ENCODE data around the gene MACROD2. TPM values are rescaled to one million over a fixed set of nuclear protein-coding genes. Genes with fewer than 3 reads are reported as not detected.

The MACROD2 gene
- total and polyA plus RNA-seq, 8 donors = 0.78 to 31.3 (median 10.9) TPM; not detected in 1

DNA sequence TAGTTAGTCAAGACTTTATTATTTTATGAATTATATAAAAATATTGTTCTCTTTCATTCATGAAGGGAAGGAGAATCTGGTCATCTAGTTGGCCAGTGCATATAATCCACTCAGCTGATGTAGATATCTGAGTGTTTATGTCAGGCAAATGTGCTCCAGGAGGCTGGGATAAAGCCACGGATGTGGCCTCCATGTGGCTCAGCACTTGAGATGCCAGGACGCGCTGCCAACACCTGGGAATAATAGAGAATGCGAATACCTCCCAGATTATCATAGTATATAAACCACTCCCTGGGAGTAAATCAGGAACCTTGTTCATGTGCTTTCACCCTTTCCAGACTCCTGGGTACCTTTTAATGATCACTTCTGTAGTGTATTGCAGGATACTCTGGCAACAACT is 1571.9 kb downstream of the MACROD2 start:
- Histone ChIP-seq H3K9me3 (no peaks in the 10 kb centered on the region), H3K36me3 (no peaks in the 10 kb centered on the region), H3K4me3 (no peak overlapping the region), H3K27ac (no peak overlapping the region), H3K4me1 (peaks cover 0 to under 1% (median 0%) of the 10 kb centered on the region in 4 donors), H3K27me3 (no peaks in the 10 kb centered on the region)
- DNase-seq = no peak
- 74 to 93% (median 91%) methylated on average over 4 of the region's 4 CpGs for WGBS, 5 donors
- intact Hi-C loops (cut with DNase I; ENCODE audit: low total_unique reads) = no loop called here
- TF ChIP-seq POLR2A (IDR thresholded peaks at IDR 0.05) (no peak), EP300 (IDR thresholded peaks at IDR 0.05) (no peak)
- TF ChIP-seq, protein P1, sequence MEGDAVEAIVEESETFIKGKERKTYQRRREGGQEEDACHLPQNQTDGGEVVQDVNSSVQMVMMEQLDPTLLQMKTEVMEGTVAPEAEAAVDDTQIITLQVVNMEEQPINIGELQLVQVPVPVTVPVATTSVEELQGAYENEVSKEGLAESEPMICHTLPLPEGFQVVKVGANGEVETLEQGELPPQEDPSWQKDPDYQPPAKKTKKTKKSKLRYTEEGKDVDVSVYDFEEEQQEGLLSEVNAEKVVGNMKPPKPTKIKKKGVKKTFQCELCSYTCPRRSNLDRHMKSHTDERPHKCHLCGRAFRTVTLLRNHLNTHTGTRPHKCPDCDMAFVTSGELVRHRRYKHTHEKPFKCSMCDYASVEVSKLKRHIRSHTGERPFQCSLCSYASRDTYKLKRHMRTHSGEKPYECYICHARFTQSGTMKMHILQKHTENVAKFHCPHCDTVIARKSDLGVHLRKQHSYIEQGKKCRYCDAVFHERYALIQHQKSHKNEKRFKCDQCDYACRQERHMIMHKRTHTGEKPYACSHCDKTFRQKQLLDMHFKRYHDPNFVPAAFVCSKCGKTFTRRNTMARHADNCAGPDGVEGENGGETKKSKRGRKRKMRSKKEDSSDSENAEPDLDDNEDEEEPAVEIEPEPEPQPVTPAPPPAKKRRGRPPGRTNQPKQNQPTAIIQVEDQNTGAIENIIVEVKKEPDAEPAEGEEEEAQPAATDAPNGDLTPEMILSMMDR (IDR thresholded peaks at IDR 0.05) = no peak

DNA sequence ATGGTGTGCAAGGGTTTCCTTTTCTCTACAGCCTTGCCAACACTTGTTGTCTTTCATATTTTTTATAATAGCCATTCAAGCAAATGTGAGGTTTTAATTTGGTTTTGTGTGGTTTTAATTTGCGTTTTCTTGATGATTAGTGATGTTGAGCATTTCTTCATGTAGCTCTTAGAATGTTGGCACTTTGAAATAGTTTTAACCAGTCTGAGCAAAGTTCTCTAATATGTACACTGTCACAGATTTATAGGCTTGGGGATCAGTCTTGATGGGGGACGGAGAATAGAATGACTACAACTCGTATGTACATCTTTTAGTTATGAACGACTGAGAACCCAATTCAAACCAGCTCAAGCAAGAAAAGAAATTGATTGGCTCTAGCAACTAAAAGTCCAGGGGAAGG is 1574.8 kb downstream of the MACROD2 start:
- Histone ChIP-seq H3K36me3 (no peaks in the 10 kb centered on the region), H3K27ac (no peak overlapping the region), H3K27me3 (no peaks in the 10 kb centered on the region), H3K4me1 (no peaks in the 10 kb centered on the region), H3K9me3 (no peaks in the 10 kb centered on the region), H3K4me3 (no peak overlapping the region)
- intact Hi-C loops (cut with DNase I; ENCODE audit: low total_unique reads) = no loop called here
- TF ChIP-seq EP300 (IDR thresholded peaks at IDR 0.05) = no peak
- TF ChIP-seq, protein P1 (IDR thresholded peaks at IDR 0.05) = no peak
- TF ChIP-seq POLR2AphosphoS5 (IDR thresholded peaks at IDR 0.05) = no peak
- no peak for TF ChIP-seq POLR2A (IDR thresholded peaks at IDR 0.05)
- 43 to 96% (median 96%) methylated on average over 4 of the region's 4 CpGs for WGBS, 5 donors
- no peak for DNase-seq

DNA sequence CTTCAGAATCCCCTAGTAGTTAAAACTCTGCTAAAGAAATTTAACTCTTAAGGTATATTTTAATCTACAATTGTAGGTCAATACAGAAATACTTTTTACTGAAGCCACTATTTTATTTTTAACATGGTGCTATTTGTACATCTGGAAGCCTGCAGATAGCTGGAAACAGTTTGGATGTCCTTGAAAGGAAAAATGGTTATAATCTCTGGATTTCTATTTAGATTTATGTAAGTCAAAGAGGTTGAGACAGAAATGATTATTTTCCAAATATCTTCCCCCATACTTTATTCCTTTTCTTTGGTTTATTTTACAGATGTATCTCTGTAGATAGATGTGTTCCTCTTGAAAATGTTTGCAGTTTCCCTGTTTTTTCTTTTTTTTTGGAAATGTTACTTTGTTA is 1575.7 kb downstream of the MACROD2 start:
- H3K36me3 ChIP-seq = no peaks in the 10 kb centered on the region
- no peak overlapping the region for H3K4me3 ChIP-seq
- no peak for TF ChIP-seq POLR2A (IDR thresholded peaks at IDR 0.05)
- TF ChIP-seq EP300 (IDR thresholded peaks at IDR 0.05) = no peak
- no peak for TF ChIP-seq POLR2AphosphoS5 (IDR thresholded peaks at IDR 0.05)
- TF ChIP-seq, protein P1 (IDR thresholded peaks at IDR 0.05) = no peak
- DNase-seq = no peak
- no peaks in the 10 kb centered on the region for H3K4me1 ChIP-seq
- H3K9me3 ChIP-seq = no peaks in the 10 kb centered on the region
- intact Hi-C loops (cut with DNase I; ENCODE audit: low total_unique reads) = no loop called here
- no peaks in the 10 kb centered on the region for H3K27me3 ChIP-seq
- H3K27ac ChIP-seq = no peak overlapping the region

DNA sequence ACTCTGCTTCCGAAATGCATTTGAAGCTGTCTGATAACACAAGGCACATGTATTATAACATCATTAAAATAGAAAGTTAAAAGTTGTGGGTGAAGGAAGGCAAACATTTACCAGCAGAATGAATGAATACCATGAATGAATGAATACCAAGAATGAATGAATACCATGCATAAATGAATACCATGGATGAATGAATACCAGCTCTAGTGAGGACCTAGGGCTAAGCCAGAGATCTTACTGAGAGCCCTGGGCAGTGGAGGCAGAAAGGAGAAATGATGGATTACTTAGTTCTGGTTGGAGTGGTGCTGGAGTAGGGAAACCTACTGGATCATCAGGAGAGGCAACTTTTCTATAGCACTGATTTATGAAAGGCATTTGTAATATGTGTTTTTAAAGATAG is 1579.9 kb downstream of the MACROD2 start:
- no peak for DNase-seq
- Histone ChIP-seq H3K9me3 (no peaks in the 10 kb centered on the region), H3K36me3 (no peaks in the 10 kb centered on the region), H3K4me3 (no peak overlapping the region), H3K27me3 (no peaks in the 10 kb centered on the region), H3K4me1 (no peaks in the 10 kb centered on the region), H3K27ac (no peak overlapping the region)
- TF ChIP-seq, protein P1 (IDR thresholded peaks at IDR 0.05) = no peak
- TF ChIP-seq POLR2AphosphoS5 (IDR thresholded peaks at IDR 0.05) (no peak), POLR2A (IDR thresholded peaks at IDR 0.05) (no peak), EP300 (IDR thresholded peaks at IDR 0.05) (no peak)
- intact Hi-C loops (cut with DNase I; ENCODE audit: low total_unique reads) = no loop called here
- WGBS, 5 donors = 83 to 90% (median 85%) methylated on average over 1 of the region's 1 CpG
